B cell (primary cell): ENCODE data around the gene KLHL7. TPM values are rescaled to one million over a fixed set of nuclear protein-coding genes. Genes with fewer than 3 reads are reported as not detected.

Source experiments
- ATAC-seq: fragments of 200-7000 bp; cut with Tn5 transposase; one replicate; pipeline ENCODE4 v1.10.0; 2021; ENCODE audit warnings: low read depth, mild to moderate bottlenecking, moderate number of reproducible peaks, moderate library complexity
- CTCF ChIA-PET: fragments of 350-600 bp; sonication (Branson Sonifier 250); formaldehyde crosslinking; loops from one replicate; lab custom pipeline; 2021; ENCODE audit warnings: antibody characterized with exemption, inconsistent platforms; lab: Charles Lee
- POLR2A ChIA-PET: fragments of 350-600 bp; sonication (Branson Sonifier 250); formaldehyde crosslinking; loops from one replicate; lab custom pipeline; 2021; ENCODE audit warnings: antibody characterized with exemption; lab: Charles Lee
- DNase-seq: peaks from one replicate; pipeline ENCODE4 v3.0.0; 2013
- H2AFZ ChIP-seq: 2 replicates; pipeline ENCODE4 v1.6.1; 2012; ENCODE audit warnings: mild to moderate bottlenecking, low read depth, low read length; ENCODE audit not compliant: insufficient read depth, poor library complexity, severe bottlenecking
- H3K27ac ChIP-seq, 2 donors: 1 replicate in 1 of 2; 2 replicates in 1 of 2; pipeline ENCODE4 v1.5.1; 2012 to 2013; ENCODE audit warnings: low read length in 2 of 2, mild to moderate bottlenecking in 2 of 2, moderate library complexity in 1 of 2
- H3K27me3 ChIP-seq, 4 experiments: fragments of 200-600 bp in 1 of 4; sonication (generic) in 1 of 4; replicated peaks in 1 of 4; 1 replicate in 2 of 4; 2 replicates in 2 of 4; pipeline versions ENCODE4 v1.6.1 to v1.7.0; 2013 to 2016; ENCODE audit warnings: low read length in 3 of 4, mild to moderate bottlenecking in 2 of 4, mixed read lengths in 1 of 4, moderate library complexity in 1 of 4; ENCODE audit not compliant: insufficient read depth in 4 of 4, control insufficient read depth in 3 of 4; ENCODE audit errors: control extremely low read depth in 1 of 4
- H3K36me3 ChIP-seq, 2 experiments: replicated peaks in 1 of 2; 1 replicate in 1 of 2; 2 replicates in 1 of 2; pipeline versions ENCODE4 v1.6.1 to v1.7.1; 2013; ENCODE audit warnings: low read length in 1 of 2; ENCODE audit not compliant: insufficient read depth in 2 of 2, control insufficient read depth in 1 of 2; ENCODE audit errors: control extremely low read depth in 1 of 2, extremely low read depth in 1 of 2
- H3K4me1 ChIP-seq, 2 donors: fragments of 200-600 bp in 1 of 2; sonication (generic) in 1 of 2; 1 replicate in 1 of 2; 2 replicates in 1 of 2; pipeline versions ENCODE4 v1.5.1 to v1.6.1; 2013 to 2017; ENCODE audit warnings: low read length in 2 of 2; ENCODE audit not compliant: control insufficient read depth in 2 of 2, insufficient read depth in 2 of 2
- H3K4me2 ChIP-seq: replicated peaks from 2 replicates; pipeline ENCODE3; 2012; ENCODE audit warnings: mild to moderate bottlenecking, low read depth, low read length; ENCODE audit not compliant: poor library complexity, severe bottlenecking
- H3K4me3 ChIP-seq, 5 experiments: fragments of 200-600 bp in 1 of 5; sonication (generic) in 1 of 5; 1 replicate in 3 of 5; 2 replicates in 2 of 5; pipeline versions ENCODE4 v1.5.1 to v1.7.0; 2011 to 2016; ENCODE audit warnings: low read length in 4 of 5, mild to moderate bottlenecking in 4 of 5, low read depth in 2 of 5, control low read depth in 1 of 5, moderate library complexity in 1 of 5; ENCODE audit not compliant: insufficient read depth in 1 of 5; ENCODE audit errors: control extremely low read depth in 1 of 5, extremely low read depth in 1 of 5
- H3K79me2 ChIP-seq: fragments of 200-600 bp; sonication (generic); one replicate; pipeline ENCODE4 v1.6.0; 2016; ENCODE audit warnings: low read length; ENCODE audit not compliant: control insufficient read depth, insufficient read depth
- H3K9ac ChIP-seq: fragments of 200-600 bp; sonication (generic); 2 replicates; pipeline ENCODE4 v1.6.1; 2017; ENCODE audit warnings: mild to moderate bottlenecking, low read length, moderate library complexity
- H3K9me3 ChIP-seq, 3 donors: one replicate each; pipeline versions ENCODE4 v1.6.1 to v1.7.1; 2013; ENCODE audit warnings: low read length in 2 of 3; ENCODE audit not compliant: control insufficient read depth in 2 of 3, insufficient read depth in 1 of 3; ENCODE audit errors: control extremely low read depth in 1 of 3
- H4K20me1 ChIP-seq: 2 replicates; pipeline ENCODE4 v1.6.0; 2012; ENCODE audit warnings: mild to moderate bottlenecking, low read length; ENCODE audit not compliant: insufficient read depth, control insufficient read depth, poor library complexity, severe bottlenecking
- H3K27ac Mint-ChIP-seq: one replicate; pipeline ENCODE4 v1.8.0; 2021; ENCODE audit warnings: mixed read lengths
- H3K27me3 Mint-ChIP-seq: one replicate; pipeline ENCODE4 v1.8.0; 2021; ENCODE audit warnings: mixed read lengths
- H3K4me1 Mint-ChIP-seq: one replicate; pipeline ENCODE4 v1.8.0; 2021; ENCODE audit warnings: mixed read lengths
- H3K4me3 Mint-ChIP-seq: one replicate; pipeline ENCODE4 v1.8.0; 2021; ENCODE audit warnings: mixed read lengths
- H3K9me3 Mint-ChIP-seq: one replicate; pipeline ENCODE4 v1.8.0; 2022; ENCODE audit warnings: mixed read lengths; ENCODE audit not compliant: insufficient read depth
- EZH2 ChIP-seq: IDR thresholded peaks from 2 replicates; pipeline ENCODE4 v1.6.1; 2012; ENCODE audit warnings: borderline replicate concordance, low read depth, mild to moderate bottlenecking, moderate library complexity, low read length; ENCODE audit not compliant: insufficient read depth, poor library complexity, severe bottlenecking
- WGBS: methylation state at CpG from one replicate; pipeline ENCODE4 v1.1.5; 2013; ENCODE audit warnings: missing lambda C conversion rate; ENCODE audit not compliant: insufficient coverage; 5-methylcytosine and 5-hydroxymethylcytosine counted together
- intact Hi-C: fragments of 100-400 bp; cut with micrococcal nuclease; formaldehyde crosslinking; loops from one replicate; pipeline ENCODE4 v1.10.0; 2022
- polyA plus RNA-seq: library from polyadenylated mRNA; depleted of rRNA; stranded (reverse); fragments of >200 nt; gene quantifications from 2 replicates; pipeline ENCODE4 v1.2.3, GENCODE V29; 2012
- total RNA-seq, 2 donors: library from RNA; stranded (reverse); fragments of 120-200 nt in 1 of 2; gene quantifications; 1 replicate in 1 of 2; 2 replicates in 1 of 2; pipeline versions ENCODE4 v1.2.3 to v1.2.4, GENCODE V29; 2013 to 2022
- TF ChIP-seq, protein P1 (sequence below): fragments of 200-600 bp; IDR thresholded peaks from one replicate; pipeline ENCODE4 v1.8.0; 2022; ENCODE audit warnings: antibody characterized with exemption, mild to moderate bottlenecking

The KLHL7 gene
- total and polyA plus RNA-seq, 2 donors (not counting 1 experiment from before 2014, with no cell fraction given): 9.2 to 22.8 TPM

GRCh38 chr7:23072048-23072447, 33.5 kb upstream of the KLHL7 start:
- Histone ChIP-seq H3K4me3 (no peak overlapping the region), H3K4me1 (no peaks in the 10 kb centered on the region), H3K9me3 (no peaks in the 10 kb centered on the region), H3K4me2 (no peak overlapping the region), H4K20me1 (no peaks in the 10 kb centered on the region), H3K36me3 (no peaks in the 10 kb centered on the region), H3K27ac (no peak overlapping the region), H3K79me2 (no peaks in the 10 kb centered on the region), H3K27me3 (no peaks in the 10 kb centered on the region), H2AFZ (no peak overlapping the region), H3K9ac (no peak overlapping the region)
- Mint-ChIP-seq H3K9me3 (no peaks in the 10 kb centered on the region), H3K27ac (no peak overlapping the region), H3K4me3 (no peak overlapping the region), H3K27me3 (peaks cover 20% of the 10 kb centered on the region), H3K4me1 (no peaks in the 10 kb centered on the region)
- no peak for ATAC-seq
- no peak for DNase-seq
- ChIA-PET POLR2A (no interaction called here), CTCF (no interaction called here)
- TF ChIP-seq, protein P1, sequence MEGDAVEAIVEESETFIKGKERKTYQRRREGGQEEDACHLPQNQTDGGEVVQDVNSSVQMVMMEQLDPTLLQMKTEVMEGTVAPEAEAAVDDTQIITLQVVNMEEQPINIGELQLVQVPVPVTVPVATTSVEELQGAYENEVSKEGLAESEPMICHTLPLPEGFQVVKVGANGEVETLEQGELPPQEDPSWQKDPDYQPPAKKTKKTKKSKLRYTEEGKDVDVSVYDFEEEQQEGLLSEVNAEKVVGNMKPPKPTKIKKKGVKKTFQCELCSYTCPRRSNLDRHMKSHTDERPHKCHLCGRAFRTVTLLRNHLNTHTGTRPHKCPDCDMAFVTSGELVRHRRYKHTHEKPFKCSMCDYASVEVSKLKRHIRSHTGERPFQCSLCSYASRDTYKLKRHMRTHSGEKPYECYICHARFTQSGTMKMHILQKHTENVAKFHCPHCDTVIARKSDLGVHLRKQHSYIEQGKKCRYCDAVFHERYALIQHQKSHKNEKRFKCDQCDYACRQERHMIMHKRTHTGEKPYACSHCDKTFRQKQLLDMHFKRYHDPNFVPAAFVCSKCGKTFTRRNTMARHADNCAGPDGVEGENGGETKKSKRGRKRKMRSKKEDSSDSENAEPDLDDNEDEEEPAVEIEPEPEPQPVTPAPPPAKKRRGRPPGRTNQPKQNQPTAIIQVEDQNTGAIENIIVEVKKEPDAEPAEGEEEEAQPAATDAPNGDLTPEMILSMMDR: no peak
- no peak for TF ChIP-seq EZH2
- intact Hi-C loops: no loop called here

- WGBS: no CpG with 5 or more reads among the region's 2 CpGs
- no peak overlapping the region for H2AFZ ChIP-seq
- TF ChIP-seq EZH2: no peak
- TF ChIP-seq, protein P1: no peak
Measured at GRCh38 chr7:23072922-23073321, 32.7 kb upstream of the KLHL7 start.

More at GRCh38 chr7:23072922-23073321, 32.7 kb upstream of the KLHL7 start:
- ChIA-PET POLR2A (no interaction called here), CTCF (no interaction called here)
- Mint-ChIP-seq H3K4me1 (no peaks in the 10 kb centered on the region), H3K27me3 (peaks cover 18% of the 10 kb centered on the region), H3K4me3 (no peak overlapping the region), H3K9me3 (no peaks in the 10 kb centered on the region), H3K27ac (no peak overlapping the region)
- no peaks in the 10 kb centered on the region for H3K79me2 ChIP-seq
- intact Hi-C loops: no loop called here
- ATAC-seq (no peak), DNase-seq (no peak)
- H3K36me3 ChIP-seq: no peaks in the 10 kb centered on the region
- H3K4me2 ChIP-seq: no peak overlapping the region
- no peak overlapping the region for H3K9ac ChIP-seq
- no peaks in the 10 kb centered on the region for H3K27me3 ChIP-seq
- H4K20me1 ChIP-seq: no peaks in the 10 kb centered on the region
- H3K27ac ChIP-seq: no peak overlapping the region
- H3K9me3 ChIP-seq: no peaks in the 10 kb centered on the region
- no peaks in the 10 kb centered on the region for H3K4me1 ChIP-seq
- H3K4me3 ChIP-seq: no peak overlapping the region
